Activated CD8-positive, alpha-beta T cell treated with anti-CD3 and anti-CD28 coated beads for 36 hours (primary cell): Measurements from ENCODE around the gene CAPG. TPM values are rescaled to one million over a fixed set of nuclear protein-coding genes. Genes with fewer than 3 reads are reported as not detected.

Experiments used
- ATAC-seq: fragments of 200-7000 bp; cut with Tn5 transposase; one replicate; pipeline ENCODE4 v1.10.0; 2021; ENCODE audit warnings: mild to moderate bottlenecking, moderate library complexity
- CTCF ChIA-PET: fragments of 350-600 bp; sonication (Branson Sonifier 250); formaldehyde crosslinking; loops from one replicate; lab custom pipeline; 2021; ENCODE audit warnings: antibody characterized with exemption; lab: Charles Lee
- POLR2A ChIA-PET: fragments of 350-600 bp; sonication (Branson Sonifier 250); formaldehyde crosslinking; loops from one replicate; lab custom pipeline; 2021; ENCODE audit warnings: antibody characterized with exemption; lab: Charles Lee
- DNase-seq: peaks from one replicate; pipeline ENCODE4 v3.0.0-alpha.2; 2020
- H3K27ac Mint-ChIP-seq: one replicate; pipeline ENCODE4 v1.8.0; 2021; ENCODE audit warnings: mild to moderate bottlenecking, mixed read lengths
- H3K27me3 Mint-ChIP-seq: one replicate; pipeline ENCODE4 v1.8.0; 2021; ENCODE audit warnings: mixed read lengths
- H3K36me3 Mint-ChIP-seq: one replicate; pipeline ENCODE4 v1.8.0; 2021; ENCODE audit warnings: low read depth, mixed read lengths
- H3K4me1 Mint-ChIP-seq: one replicate; pipeline ENCODE4 v1.8.0; 2021; ENCODE audit warnings: low read depth, mixed read lengths
- H3K4me3 Mint-ChIP-seq: one replicate; pipeline ENCODE4 v1.8.0; 2021; ENCODE audit warnings: mild to moderate bottlenecking, moderate library complexity, mixed read lengths
- H3K9me3 Mint-ChIP-seq: one replicate; pipeline ENCODE4 v1.8.0; 2021; ENCODE audit warnings: mixed read lengths
- intact Hi-C: fragments of 100-400 bp; cut with micrococcal nuclease; formaldehyde crosslinking; loops from one replicate; pipeline ENCODE4 v1.10.0; 2022
- total RNA-seq, 2 experiments: library from RNA; stranded (reverse); gene quantifications; one replicate each; pipeline ENCODE4 v1.2.3, GENCODE V29; 2021
- TF ChIP-seq, protein P1 (sequence below): fragments of 200-600 bp; IDR thresholded peaks from one replicate; pipeline ENCODE4 v1.8.0; 2022; ENCODE audit warnings: antibody characterized with exemption, mild to moderate bottlenecking

Gene CAPG
- total RNA-seq, 2 experiments from 2014 or later = 18.7 to 19.3 TPM

DNA sequence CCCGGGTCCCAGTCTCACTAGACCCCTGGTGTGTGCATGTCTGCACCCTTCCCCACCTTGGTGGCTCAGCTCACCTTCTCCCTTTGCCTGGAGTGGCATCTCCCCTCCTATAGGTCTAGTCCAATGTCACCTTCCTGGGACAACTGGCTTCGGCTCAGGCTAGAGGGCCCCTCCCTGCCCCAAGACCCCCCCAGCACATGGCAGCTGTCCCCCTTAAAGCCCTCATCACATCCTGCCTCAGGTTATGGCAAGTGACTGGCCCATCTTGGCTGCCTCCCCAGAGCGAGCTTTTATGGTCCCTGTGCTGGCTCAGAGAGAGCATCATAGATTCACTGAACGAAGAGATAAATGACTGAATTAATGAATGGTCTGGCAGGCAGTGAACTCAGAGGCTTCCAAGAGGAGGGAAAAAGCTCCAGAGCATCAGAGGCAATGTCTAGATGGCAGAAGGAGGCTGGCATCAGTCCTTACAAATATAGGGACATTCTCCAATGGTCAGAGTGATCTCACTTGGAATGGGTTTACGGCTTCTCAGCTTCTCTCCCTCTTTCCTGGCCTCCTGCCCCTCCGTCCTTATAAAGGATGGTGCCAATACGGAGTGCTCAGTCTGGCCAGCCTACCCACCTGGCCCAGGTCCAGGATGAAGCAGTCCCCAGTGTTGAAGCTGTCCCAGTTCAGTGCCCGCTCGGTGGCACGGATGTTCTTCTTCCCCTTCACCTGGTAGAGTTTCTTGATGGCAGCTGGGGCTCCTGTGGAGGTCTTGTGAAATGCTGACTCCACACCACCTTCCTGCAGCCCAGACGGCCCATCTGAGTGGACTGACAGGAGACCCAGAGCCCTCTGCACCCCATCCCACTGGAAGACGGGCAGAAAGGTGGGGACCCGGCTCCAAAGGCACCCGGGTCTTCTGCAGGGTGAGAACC lies 9.4 kb downstream of the CAPG start:
- ChIA-PET POLR2A (interaction anchor here (0.9 to 1.7 kb wide), 4 partner anchors 16 to 187 kb away, joined by 3 to 6 read pairs (median 3); partner anchors contain the start of gene MAT2A), CTCF (interaction anchor here (1.1 kb wide), 1 partner anchor 9 kb away, joined by 6 read pairs; no protein-coding TSS in a partner anchor)
- Mint-ChIP-seq H3K27me3 (no peaks in the 10 kb centered on the region), H3K27ac (no peak overlapping the region), H3K9me3 (peaks cover 9% of the 10 kb centered on the region), H3K36me3 (peaks cover 7% of the 10 kb centered on the region), H3K4me3 (no peak overlapping the region), H3K4me1 (peaks cover 11% of the 10 kb centered on the region)
- DNase-seq (no peak), ATAC-seq (no peak)
- TF ChIP-seq, protein P1, sequence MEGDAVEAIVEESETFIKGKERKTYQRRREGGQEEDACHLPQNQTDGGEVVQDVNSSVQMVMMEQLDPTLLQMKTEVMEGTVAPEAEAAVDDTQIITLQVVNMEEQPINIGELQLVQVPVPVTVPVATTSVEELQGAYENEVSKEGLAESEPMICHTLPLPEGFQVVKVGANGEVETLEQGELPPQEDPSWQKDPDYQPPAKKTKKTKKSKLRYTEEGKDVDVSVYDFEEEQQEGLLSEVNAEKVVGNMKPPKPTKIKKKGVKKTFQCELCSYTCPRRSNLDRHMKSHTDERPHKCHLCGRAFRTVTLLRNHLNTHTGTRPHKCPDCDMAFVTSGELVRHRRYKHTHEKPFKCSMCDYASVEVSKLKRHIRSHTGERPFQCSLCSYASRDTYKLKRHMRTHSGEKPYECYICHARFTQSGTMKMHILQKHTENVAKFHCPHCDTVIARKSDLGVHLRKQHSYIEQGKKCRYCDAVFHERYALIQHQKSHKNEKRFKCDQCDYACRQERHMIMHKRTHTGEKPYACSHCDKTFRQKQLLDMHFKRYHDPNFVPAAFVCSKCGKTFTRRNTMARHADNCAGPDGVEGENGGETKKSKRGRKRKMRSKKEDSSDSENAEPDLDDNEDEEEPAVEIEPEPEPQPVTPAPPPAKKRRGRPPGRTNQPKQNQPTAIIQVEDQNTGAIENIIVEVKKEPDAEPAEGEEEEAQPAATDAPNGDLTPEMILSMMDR = no peak
- intact Hi-C loops = no loop called here

DNA sequence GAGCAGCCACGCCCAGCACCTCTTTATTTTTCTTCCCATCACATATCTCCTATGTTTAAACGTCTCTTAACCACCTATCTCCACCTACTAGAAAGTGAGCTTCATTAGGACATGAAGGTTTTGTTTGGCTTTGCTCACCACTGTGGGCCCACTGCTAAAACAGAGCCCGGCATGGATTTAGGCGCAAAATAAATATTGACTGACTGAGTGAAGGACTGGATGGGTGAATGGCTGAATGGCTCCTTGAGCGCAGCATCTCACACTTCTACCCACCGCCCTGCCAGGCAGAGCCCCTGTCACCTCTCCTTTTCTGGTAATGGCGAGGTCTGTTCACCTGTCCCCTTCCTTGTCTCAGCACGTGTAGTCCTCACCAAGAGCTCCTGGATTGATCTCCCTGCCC lies 10.1 kb downstream of the CAPG start:
- no peak for DNase-seq
- H3K36me3 Mint-ChIP-seq = peaks cover 7% of the 10 kb centered on the region

DNA sequence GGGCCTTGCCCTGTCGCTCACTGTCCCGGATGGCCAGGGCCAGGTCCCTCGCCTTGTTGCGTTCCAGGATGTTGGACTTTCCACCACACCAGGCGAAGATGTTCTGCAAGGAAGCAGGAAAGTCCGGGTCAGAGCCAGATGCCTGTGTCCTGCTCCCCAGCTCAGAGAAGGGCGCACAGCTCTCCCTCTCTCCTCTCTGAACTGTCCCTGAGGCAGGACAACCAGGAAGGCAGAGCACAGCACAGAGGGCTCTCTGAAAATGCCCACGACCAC lies 11.0 kb downstream of the CAPG start:
- CTCF ChIA-PET = interaction anchor here (0.7 to 3.0 kb wide), 2 partner anchors 80 to 153 kb away, joined by 3 to 8 read pairs; no protein-coding TSS in a partner anchor
- no peak for ATAC-seq
- DNase-seq = no peak
- peaks cover 6% of the 10 kb centered on the region for H3K9me3 Mint-ChIP-seq
- peaks cover 3% of the 10 kb centered on the region for H3K4me1 Mint-ChIP-seq
- intact Hi-C loops = no loop called here
- no peaks in the 10 kb centered on the region for H3K27me3 Mint-ChIP-seq
- H3K27ac Mint-ChIP-seq = no peak overlapping the region
- H3K4me3 Mint-ChIP-seq = no peak overlapping the region
- TF ChIP-seq, protein P1 = no peak
- POLR2A ChIA-PET = interaction anchor here (0.6 kb wide), 2 partner anchors 34 to 147 kb away, joined by 3 to 4 read pairs; no protein-coding TSS in a partner anchor
- H3K36me3 Mint-ChIP-seq = peaks cover 5% of the 10 kb centered on the region

More for the DNA sequence above, 10.1 kb downstream of the CAPG start:
- ChIA-PET POLR2A (no interaction called here), CTCF (no interaction called here)
- no peak for ATAC-seq
- Mint-ChIP-seq H3K27ac (no peak overlapping the region), H3K4me1 (peaks cover 3% of the 10 kb centered on the region), H3K27me3 (no peaks in the 10 kb centered on the region), H3K9me3 (peaks cover 9% of the 10 kb centered on the region), H3K4me3 (no peak overlapping the region)
- TF ChIP-seq, protein P1 = no peak
- intact Hi-C loops = no loop called here

DNA sequence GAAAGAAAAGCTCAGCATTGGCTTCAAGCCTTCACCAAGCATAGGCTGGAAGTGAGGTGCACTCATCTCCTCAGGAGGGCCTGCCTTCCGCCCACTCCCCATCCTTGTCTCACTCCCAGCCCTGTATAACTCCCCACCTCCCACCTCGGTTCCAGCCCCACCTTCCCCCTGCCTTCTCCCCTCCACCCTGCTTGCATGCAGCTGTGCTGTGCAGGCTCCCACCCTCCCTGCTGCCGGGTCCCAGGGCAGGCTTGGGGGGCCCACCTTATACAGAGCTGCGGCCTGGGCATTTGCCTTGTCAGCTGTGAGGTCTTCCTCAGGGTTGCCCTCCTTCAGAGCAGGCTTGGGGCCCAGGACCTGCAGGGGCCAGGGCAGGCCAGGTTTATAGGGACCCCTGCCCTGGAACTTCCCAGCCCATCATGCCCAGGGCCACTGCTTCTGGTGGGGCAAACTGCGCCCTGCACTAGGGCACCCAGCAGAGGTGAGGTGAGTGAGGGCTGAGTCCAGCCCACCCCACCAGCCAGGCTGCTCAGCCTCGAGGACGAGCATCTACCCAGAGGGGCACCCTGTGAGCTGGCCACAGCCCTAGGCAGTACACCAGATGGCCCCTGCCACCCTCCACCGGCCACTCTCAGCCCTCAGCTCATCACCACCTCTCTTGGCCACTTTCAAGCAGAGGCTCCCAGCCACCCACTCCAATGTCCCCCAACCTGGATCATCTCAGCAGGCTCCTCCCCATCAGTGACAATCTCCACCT lies 11.6 kb downstream of the CAPG start:
- POLR2A ChIA-PET = interaction anchor here (0.6 to 0.8 kb wide), 2 partner anchors 147 to 148 kb away, joined by 3 read pairs; no protein-coding TSS in a partner anchor
- intact Hi-C loops = no loop called here
- DNase-seq (no peak), ATAC-seq (no peak)
- H3K27ac Mint-ChIP-seq = no peak overlapping the region
- peaks cover 4% of the 10 kb centered on the region for H3K9me3 Mint-ChIP-seq
- peaks cover 3% of the 10 kb centered on the region for H3K4me1 Mint-ChIP-seq
- no peak overlapping the region for H3K4me3 Mint-ChIP-seq
- peaks cover 4% of the 10 kb centered on the region for H3K36me3 Mint-ChIP-seq
- H3K27me3 Mint-ChIP-seq = no peaks in the 10 kb centered on the region
- TF ChIP-seq, protein P1 = no peak
- CTCF ChIA-PET = interaction anchor here (0.7 to 3.0 kb wide), 2 partner anchors 80 to 153 kb away, joined by 3 to 8 read pairs; no protein-coding TSS in a partner anchor
